SK-N-SH treated with all-trans-retinoic acid at 6 μM for 48 hours (cell line): ENCODE results near the gene MSANTD3.

Experiments used
- ISL1 ChIP-seq: fragments of 250-450 bp; sonication (Bioruptor Pico); IDR thresholded peaks from 2 replicates; pipeline ENCODE4 v2.1.2; 2022; ENCODE audit warnings: mild to moderate bottlenecking, moderate library complexity
- SNAI2 ChIP-seq: fragments of 250-450 bp; sonication (Bioruptor Pico); IDR thresholded peaks from 2 replicates; pipeline ENCODE4 v1.5.0; 2020; ENCODE audit warnings: mild to moderate bottlenecking, moderate library complexity
- TOX ChIP-seq: fragments of 250-450 bp; sonication (Bioruptor Pico); IDR thresholded peaks from 2 replicates; pipeline ENCODE4 v1.8.0; 2021; ENCODE audit warnings: mild to moderate bottlenecking, moderate library complexity, borderline replicate concordance
- ZC3H10 ChIP-seq: fragments of 250-450 bp; sonication (Bioruptor Pico); IDR thresholded peaks from 2 replicates; pipeline ENCODE4 v1.5.1; 2021; ENCODE audit warnings: mild to moderate bottlenecking, moderate library complexity
- ZFP30 ChIP-seq: fragments of 450-650 bp; formaldehyde crosslinking; IDR thresholded peaks from 2 replicates; pipeline ENCODE4 v1.5.0; 2022; ENCODE audit warnings: mild to moderate bottlenecking, moderate library complexity
- ZNF70 ChIP-seq: fragments of 450-650 bp; formaldehyde crosslinking; IDR thresholded peaks from 2 replicates; pipeline ENCODE4 v1.5.0; 2020; ENCODE audit warnings: mild to moderate bottlenecking, moderate library complexity
- TF ChIP-seq, protein P1 (sequence below): fragments of 250-450 bp; sonication (Bioruptor Pico); IDR thresholded peaks from 2 replicates; pipeline ENCODE4 v1.5.1; 2020; ENCODE audit warnings: low read depth, mild to moderate bottlenecking, moderate library complexity
- TF ChIP-seq, protein P2 (sequence below): fragments of 250-450 bp; sonication (Bioruptor Pico); IDR thresholded peaks from 2 replicates; pipeline ENCODE4 v1.8.0; 2020; ENCODE audit warnings: mild to moderate bottlenecking, moderate library complexity, borderline replicate concordance

DNA sequence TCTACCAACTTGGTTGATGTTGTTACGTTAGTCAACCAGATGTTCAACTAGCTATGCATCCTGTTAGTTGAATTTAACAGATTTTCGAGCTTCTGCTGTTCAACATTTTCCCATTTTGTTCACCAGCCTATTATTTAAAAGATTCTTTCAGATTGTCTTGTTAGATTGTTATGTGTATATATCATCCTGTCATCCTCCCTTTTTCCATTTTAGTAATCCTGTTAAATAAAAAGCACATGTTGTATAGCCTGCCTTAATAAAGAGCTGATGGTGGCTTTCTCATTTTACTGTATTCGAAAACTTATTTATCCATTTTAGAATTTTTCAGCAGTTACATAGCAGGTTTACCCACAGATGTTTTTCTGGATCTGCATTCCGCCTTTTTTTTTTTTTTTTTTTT, 50.3 kb downstream of the MSANTD3 start:
- TF ChIP-seq ZNF70 (CRISPR knock-in tag) (no peak), ISL1 (CRISPR knock-in tag) (no peak), SNAI2 (CRISPR knock-in tag) (no peak), TOX (CRISPR knock-in tag) (no peak), ZFP30 (CRISPR knock-in tag) (no peak), ZC3H10 (CRISPR knock-in tag) (no peak)
- TF ChIP-seq, protein P1, sequence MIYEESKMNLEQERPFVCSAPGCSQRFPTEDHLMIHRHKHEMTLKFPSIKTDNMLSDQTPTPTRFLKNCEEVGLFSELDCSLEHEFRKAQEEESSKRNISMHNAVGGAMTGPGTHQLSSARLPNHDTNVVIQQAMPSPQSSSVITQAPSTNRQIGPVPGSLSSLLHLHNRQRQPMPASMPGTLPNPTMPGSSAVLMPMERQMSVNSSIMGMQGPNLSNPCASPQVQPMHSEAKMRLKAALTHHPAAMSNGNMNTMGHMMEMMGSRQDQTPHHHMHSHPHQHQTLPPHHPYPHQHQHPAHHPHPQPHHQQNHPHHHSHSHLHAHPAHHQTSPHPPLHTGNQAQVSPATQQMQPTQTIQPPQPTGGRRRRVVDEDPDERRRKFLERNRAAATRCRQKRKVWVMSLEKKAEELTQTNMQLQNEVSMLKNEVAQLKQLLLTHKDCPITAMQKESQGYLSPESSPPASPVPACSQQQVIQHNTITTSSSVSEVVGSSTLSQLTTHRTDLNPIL (CRISPR knock-in tag), result no peak
- TF ChIP-seq, protein P2, sequence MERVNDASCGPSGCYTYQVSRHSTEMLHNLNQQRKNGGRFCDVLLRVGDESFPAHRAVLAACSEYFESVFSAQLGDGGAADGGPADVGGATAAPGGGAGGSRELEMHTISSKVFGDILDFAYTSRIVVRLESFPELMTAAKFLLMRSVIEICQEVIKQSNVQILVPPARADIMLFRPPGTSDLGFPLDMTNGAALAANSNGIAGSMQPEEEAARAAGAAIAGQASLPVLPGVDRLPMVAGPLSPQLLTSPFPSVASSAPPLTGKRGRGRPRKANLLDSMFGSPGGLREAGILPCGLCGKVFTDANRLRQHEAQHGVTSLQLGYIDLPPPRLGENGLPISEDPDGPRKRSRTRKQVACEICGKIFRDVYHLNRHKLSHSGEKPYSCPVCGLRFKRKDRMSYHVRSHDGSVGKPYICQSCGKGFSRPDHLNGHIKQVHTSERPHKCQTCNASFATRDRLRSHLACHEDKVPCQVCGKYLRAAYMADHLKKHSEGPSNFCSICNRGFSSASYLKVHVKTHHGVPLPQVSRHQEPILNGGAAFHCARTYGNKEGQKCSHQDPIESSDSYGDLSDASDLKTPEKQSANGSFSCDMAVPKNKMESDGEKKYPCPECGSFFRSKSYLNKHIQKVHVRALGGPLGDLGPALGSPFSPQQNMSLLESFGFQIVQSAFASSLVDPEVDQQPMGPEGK (CRISPR knock-in tag), result no peak
